Measurements from ENCODE around the gene SELENOP.
A peak's percentile ranks its signal among the peaks of the same experiment; 100 is the strongest.
"Not testable (repeated sequence)": the region's sequence is repeated elsewhere in the genome, so short reads cannot be mapped to it uniquely, and the experiment has no call there.

SELENOP gene

GRCh38 chr5:42811591-42812446 is at the start of gene SELENOP:
Gene SELENOP (minus strand): TSS chr5:42811892. CDS start chr5:42808353, 3,539 bp downstream.
- DNase-seq (ENCODE audit: low spot score) = peak; percentile 93

GRCh38 chr5:42858687-42859086 is 47.0 kb upstream of the SELENOP start:
- DNase-seq (ENCODE audit: low spot score) = peak; percentile 95

- DNase-seq (ENCODE audit: low spot score) = peak; percentile 96
These were observed 46.4 kb upstream of the SELENOP start for GRCh38 chr5:42858031-42858643.

GRCh38 chr5:42855811-42856210 is 44.1 kb upstream of the SELENOP start:
- DNase-seq (ENCODE audit: low spot score) = no peak

- no peak for DNase-seq (ENCODE audit: low spot score)
These were observed 43.7 kb upstream of the SELENOP start for GRCh38 chr5:42855386-42855785.

DNA sequence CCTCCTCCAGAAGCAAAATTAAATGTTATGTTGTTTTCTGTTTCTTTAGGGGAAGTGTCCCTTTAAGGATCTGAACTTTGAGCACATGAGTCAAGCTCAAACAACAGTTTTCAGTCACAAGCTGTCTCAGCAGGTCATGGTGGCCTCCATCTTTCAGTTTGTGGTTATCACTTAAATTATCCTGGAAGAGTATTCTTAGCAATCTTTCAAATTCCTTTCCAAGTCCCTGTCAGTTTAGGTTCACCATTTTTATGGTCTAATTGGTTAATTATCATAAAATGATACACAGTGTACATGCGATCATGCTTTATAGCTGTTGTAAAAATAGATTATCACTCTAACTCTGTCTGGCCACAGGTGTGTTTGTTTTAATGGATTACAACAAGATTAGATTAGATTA is 43.1 kb upstream of the SELENOP start:
- DNase-seq (ENCODE audit: low spot score) = no peak

DNA sequence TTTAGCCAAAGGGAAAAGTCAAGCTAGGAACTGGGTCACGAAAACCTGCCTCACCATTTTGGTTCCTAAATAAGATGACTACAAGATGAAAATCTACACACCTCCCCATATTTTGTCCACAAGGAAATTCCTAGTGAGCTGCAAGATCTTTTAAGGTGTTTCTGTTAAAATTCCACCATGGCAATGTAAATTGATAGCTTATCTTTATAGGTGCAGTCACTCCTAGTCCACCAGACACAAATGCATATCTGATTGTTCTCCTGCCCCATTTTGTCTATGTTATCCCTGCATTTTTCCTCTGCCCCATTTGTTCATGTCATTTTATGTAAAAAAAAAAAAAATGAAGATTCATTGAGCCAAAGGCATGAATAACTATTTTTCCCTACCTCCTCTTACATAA is 41.1 kb upstream of the SELENOP start:
- DNase-seq (ENCODE audit: low spot score) = no peak

DNA sequence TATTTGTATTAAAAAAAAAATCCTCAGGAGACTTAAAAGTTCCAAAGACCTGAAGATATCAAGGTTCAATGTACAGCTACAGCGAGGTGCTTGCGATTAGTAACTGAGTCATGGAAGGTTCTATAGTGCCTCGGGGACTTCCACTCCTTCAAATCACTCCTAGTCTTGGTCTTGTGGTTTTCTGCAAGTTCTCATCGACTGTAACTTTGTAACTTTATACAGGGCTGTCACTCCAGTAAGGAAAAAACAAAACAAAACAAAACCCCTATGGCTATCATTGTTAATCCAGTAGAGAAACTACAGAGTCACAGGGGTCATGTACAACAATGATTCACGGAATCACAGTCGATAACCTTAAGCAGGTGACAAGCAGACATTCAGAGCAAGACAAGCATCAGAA is 39.8 kb upstream of the SELENOP start:
- DNase-seq (ENCODE audit: low spot score) = no peak

- DNase-seq (ENCODE audit: low spot score) = no peak
These were observed 36.9 kb upstream of the SELENOP start for GRCh38 chr5:42848545-42848944.

DNA sequence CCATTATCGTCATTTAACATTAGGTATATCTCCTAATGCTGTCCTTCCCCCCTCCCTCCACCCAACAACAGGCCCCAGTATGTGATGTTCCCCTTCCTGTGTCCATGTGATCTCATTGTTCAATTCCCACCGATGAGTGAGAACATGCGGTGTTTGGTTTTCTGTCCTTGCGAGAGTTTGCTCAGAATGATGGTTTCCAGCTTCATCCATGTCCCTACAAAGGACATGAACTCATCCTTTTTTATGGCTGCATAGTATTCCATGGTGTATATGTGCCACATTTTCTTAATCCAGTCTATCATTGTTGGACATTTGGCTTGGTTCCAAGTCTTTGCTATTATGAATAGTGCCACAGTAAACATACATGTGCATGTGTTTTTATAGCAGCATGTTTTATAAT is 32.7 kb upstream of the SELENOP start:
- not testable (repeated sequence) for DNase-seq (ENCODE audit: low spot score)

GRCh38 chr5:42843675-42844292 is 32.1 kb upstream of the SELENOP start:
- no peak for DNase-seq (ENCODE audit: low spot score)

DNA sequence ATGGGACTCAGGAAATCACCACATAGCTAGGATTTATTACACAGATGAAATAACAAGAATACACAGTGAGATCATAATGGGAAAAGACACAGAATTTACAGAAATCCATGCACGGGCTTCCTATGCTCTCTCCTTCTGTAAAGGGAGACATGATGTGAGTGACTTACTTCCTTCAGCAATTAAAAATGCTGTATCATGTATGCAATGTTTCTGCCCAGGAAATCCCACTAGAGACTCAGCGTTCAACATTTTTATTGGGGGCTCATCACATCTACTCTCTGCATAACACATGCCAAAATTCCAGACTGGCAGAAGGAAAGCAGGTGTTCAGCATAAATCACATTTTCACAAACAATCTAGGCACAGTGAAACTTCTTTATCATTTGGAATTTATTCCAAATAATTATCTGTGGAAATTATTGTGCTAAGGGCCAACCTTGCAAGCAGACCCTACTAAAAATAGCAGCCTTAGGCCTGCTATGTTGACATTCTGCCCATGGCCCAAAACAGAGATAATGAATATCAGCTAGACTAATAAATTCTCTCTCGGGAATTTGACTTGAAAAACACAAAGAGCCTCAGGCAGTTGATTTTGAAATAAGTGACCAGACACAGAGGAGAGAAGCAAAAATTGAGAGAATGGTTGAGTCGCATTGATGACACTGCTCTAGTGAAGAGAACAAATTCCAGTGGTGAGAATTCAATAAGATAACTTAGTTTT is 31.4 kb upstream of the SELENOP start:
- DNase-seq (ENCODE audit: low spot score) = no peak

DNA sequence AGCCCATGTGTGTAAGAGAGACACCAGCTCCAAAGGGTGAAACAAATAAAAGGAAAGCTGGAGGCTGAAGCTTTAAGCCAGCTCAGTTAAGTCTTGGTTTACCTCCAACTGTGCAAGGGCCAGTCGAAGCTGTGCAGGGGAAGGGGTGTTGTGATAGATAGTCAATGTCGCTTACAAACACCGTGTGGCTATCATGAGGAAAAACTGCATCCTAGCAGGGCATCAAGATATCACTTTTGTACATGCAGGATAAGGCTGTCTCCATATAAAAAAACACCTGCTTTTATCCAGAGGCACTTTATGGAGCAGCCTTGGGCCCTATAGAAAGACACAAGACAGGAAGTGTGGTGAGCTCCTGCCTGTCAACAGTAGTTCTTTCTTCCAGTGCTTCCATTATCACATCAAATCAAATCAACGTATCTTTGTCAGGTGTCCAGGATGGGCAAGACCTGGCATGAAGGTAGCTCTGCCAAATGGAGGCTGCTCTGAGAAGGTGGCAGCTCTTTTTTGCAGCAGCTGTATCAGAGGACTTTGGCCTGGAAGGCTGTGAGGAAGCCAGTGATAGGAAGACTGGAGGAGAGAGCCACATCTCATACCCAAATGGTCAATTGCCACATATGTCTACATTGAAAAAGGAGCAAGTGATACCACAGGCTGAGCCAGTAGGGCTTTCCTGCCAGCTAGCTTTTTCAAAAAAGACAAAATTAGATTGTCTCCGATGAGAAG is 29.3 kb upstream of the SELENOP start:
- no peak for DNase-seq (ENCODE audit: low spot score)

DNA sequence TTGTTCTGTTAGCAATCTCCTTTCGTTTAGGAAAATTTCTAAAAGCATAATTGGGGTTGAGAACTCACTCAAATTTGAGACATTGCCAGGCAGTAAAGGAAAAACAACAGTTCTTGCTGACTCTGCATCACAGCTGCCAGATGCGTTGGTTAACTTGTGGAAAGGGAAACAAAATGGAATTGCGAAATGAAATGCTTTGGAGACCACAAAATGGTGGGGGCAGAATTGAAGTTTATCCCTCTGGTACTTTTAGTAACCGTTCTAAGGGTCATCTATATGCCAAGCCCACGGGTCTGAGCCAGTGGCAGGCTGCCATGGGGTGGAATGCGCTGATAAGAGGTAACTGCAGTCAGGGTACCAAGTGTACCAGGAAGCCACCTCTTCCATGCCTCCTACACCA is 28.6 kb upstream of the SELENOP start:
- DNase-seq (ENCODE audit: low spot score) = peak; percentile 43

DNA sequence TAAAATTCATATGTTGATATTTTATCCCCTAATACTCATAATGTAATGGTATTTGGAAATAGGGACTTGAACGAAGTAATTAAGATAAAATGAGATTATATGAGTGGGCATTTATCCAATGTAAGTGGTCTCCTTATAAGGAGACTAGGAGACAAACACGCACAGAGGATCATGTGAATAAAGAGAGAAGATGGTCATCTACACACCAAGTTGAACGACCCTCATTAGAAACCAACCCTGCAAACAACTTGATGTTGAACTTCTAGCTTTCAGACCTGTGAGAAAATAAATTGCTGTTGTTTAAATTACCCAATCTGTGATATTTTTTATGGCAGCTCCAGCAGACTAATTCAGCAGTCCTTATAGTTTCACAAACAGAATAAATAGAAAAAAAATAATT is 27.5 kb upstream of the SELENOP start:
- no peak for DNase-seq (ENCODE audit: low spot score)

DNA sequence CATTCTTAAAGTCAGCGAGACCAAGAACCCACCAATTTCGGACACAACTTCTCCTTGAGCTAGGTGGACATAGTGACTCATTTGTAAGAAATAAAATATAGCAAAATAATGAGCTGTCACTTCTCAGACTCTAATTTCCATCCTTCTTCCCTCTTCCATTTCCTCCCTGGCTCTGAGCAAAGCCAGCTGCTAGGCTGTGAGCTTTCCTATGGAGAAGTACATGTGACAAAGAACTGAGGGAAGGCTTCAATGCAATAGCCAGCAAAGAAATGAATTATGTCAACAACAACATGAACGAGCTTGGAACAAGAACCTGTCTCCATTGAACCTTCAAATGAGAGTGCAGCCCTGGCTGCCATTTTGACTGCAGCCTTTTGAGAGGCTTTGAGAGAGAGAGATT is 25.9 kb upstream of the SELENOP start:
- no peak for DNase-seq (ENCODE audit: low spot score)

DNA sequence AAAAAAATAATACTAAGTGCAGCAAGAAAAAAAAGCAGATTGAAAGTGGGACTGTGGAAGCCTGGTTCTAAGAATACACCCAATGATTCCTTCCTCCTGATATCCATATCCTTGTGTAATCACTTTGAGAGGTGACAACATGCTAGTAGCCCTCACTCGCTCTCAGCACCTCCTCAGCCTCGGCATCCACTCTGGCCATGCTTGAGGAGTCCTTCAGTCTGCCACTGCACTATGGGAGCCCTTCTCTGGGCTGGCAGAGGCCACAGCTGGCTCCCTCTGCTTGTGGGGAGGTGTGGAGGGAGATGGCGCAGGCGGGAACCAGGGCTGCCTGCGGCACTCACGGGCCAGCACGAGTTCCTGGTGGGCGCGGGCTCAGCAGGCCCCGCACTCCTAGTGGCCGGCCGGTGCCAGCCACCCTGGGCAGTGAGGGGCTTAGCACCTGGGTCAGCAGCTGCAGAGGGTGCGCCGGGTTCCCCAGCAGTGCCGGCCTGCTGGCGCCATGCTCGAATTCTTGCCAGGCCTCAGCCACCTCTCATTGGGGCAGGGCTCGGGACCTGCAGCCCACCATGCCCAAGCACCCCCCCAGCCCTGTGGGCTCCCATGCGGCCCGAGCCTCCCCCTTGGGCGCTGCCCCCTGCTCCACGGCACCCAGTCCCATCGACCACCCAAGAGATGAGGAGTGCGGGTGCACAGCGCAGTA is 24.5 kb upstream of the SELENOP start:
- DNase-seq (ENCODE audit: low spot score) = no peak

DNA sequence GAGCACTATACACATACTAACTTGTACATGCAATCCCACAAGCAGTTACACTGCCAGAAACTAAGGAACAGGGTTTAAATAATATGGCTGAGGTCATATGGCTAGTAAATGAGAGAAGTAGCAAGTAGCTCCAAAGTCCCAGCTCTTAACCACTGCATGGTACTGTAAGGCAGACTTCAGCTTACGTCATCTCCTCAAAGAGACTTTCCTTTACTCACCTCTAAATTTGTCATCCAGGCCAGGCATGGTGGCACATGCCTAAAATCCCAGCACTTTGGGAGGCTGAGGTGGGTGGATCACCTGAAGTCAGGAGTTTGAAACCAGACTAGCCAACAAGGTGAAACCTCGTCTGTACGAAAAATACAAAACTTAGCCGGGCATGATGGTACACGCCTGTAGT is 20.4 kb upstream of the SELENOP start:
- DNase-seq (ENCODE audit: low spot score) = no peak

- no peak for DNase-seq (ENCODE audit: low spot score)
These were observed 19.2 kb upstream of the SELENOP start for GRCh38 chr5:42830924-42831323.

DNA sequence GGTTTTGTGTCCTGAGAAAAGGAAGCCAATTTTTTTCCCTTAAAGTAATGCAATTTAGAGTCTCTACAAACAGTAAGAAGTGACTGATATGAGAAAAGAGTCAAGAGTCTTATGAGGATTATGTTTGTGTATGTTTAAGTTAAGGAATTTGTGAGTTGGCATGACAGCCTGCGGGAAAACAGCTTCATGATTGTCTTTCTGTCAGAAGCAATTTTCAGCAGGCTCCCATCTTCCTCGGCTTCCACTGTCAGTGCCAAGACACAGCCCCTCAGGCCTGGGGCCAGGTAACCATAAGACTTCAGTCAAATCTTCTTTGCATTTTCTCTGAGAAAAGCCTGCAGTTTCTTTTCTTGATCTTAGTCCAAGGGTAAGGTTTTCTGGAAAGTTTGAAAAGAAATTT is 17.0 kb upstream of the SELENOP start:
- DNase-seq (ENCODE audit: low spot score) = no peak

Measured in globus pallidus (tissue), 1 donor.